Keratinocyte (primary cell): ENCODE measurements around the gene CRYBB1. TPM values are rescaled to one million over a fixed set of nuclear protein-coding genes. Genes with fewer than 3 reads are reported as not detected.

ENCODE experiments used
- DNase-seq: peaks from one replicate; pipeline ENCODE4 v3.0.0-alpha.2; 2011; ENCODE audit warnings: low read depth, missing footprints, low spot score
- FAIRE-seq: peaks from 2 replicates; lab custom pipeline; 2011; peaks lifted over from hg19 to GRCh38; lab: Jason Lieb, UNC
- H2AFZ ChIP-seq: 2 replicates; pipeline ENCODE4 v1.6.0; 2012; ENCODE audit warnings: low read length, control low read depth, inconsistent platforms; ENCODE audit not compliant: control insufficient read depth
- H3K27ac ChIP-seq: 2 replicates; pipeline ENCODE4 v1.5.1; 2011; ENCODE audit warnings: low read length; ENCODE audit not compliant: control insufficient read depth, insufficient read depth
- H3K27me3 ChIP-seq: 3 replicates; pipeline ENCODE4 v1.6.0; 2011; ENCODE audit warnings: low read length; ENCODE audit not compliant: control insufficient read depth, insufficient read depth; ENCODE audit errors: extremely low read depth
- H3K36me3 ChIP-seq, 2 experiments: 2 replicates in 1 of 2; 3 replicates in 1 of 2; pipeline ENCODE4 v1.5.1; 2011; ENCODE audit warnings: low read length in 2 of 2, mild to moderate bottlenecking in 1 of 2; ENCODE audit not compliant: control insufficient read depth in 2 of 2, insufficient read depth in 2 of 2; ENCODE audit errors: extremely low read depth in 1 of 2
- H3K4me1 ChIP-seq: 3 replicates; pipeline ENCODE4 v1.5.1; 2011; ENCODE audit warnings: low read length; ENCODE audit not compliant: control insufficient read depth, insufficient read depth; ENCODE audit errors: extremely low read depth
- H3K4me2 ChIP-seq: 3 replicates; pipeline ENCODE4 v1.6.0; 2011; ENCODE audit warnings: low read depth, low read length; ENCODE audit not compliant: control insufficient read depth, insufficient read depth; ENCODE audit errors: extremely low read depth
- H3K4me3 ChIP-seq, 3 experiments: fragments of 200-600 bp in 1 of 3; sonication (generic) in 1 of 3; 2 replicates in 2 of 3; 3 replicates in 1 of 3; pipeline ENCODE4 v1.5.1; 2011 to 2016; ENCODE audit warnings: low read length in 3 of 3, mild to moderate bottlenecking in 3 of 3, control low read depth in 2 of 3, inconsistent platforms in 1 of 3, low read depth in 1 of 3, mixed read lengths in 1 of 3, mixed run types in 1 of 3, moderate library complexity in 1 of 3; ENCODE audit not compliant: control insufficient read depth in 2 of 3, insufficient read depth in 2 of 3; ENCODE audit errors: extremely low read depth in 1 of 3
- H3K79me2 ChIP-seq: 2 replicates; pipeline ENCODE4 v1.6.0; 2012; ENCODE audit warnings: low read length; ENCODE audit not compliant: control insufficient read depth, insufficient read depth
- H3K9ac ChIP-seq: 3 replicates; pipeline ENCODE4 v1.6.0; 2011; ENCODE audit warnings: low read length; ENCODE audit not compliant: control insufficient read depth, insufficient read depth; ENCODE audit errors: extremely low read depth
- H3K9me1 ChIP-seq: 3 replicates; pipeline ENCODE4 v1.6.0; 2011; ENCODE audit warnings: low read length; ENCODE audit not compliant: control insufficient read depth, insufficient read depth; ENCODE audit errors: extremely low read depth
- H3K9me3 ChIP-seq: 2 replicates; pipeline ENCODE4 v1.5.1; 2012; ENCODE audit warnings: low read depth, low read length; ENCODE audit not compliant: control insufficient read depth
- H4K20me1 ChIP-seq: 3 replicates; pipeline ENCODE4 v1.6.0; 2011; ENCODE audit warnings: low read length; ENCODE audit not compliant: control insufficient read depth, insufficient read depth; ENCODE audit errors: extremely low read depth
- CTCF ChIP-seq, 3 experiments: IDR thresholded peaks in 1 of 3; conservative IDR thresholded peaks in 1 of 3; optimal IDR thresholded peaks in 1 of 3; 2 replicates in 2 of 3; 3 replicates in 1 of 3; pipeline versions ENCODE3 to v1.5.1; 2011; ENCODE audit warnings: low read length in 3 of 3, mild to moderate bottlenecking in 3 of 3, moderate library complexity in 2 of 3, control low read depth in 1 of 3, inconsistent platforms in 1 of 3; ENCODE audit not compliant: insufficient read depth in 2 of 3; ENCODE audit errors: extremely low read depth in 1 of 3
- EZH2 ChIP-seq: IDR thresholded peaks from one replicate; pipeline ENCODE4 v1.6.1; 2012; ENCODE audit warnings: inconsistent platforms, mild to moderate bottlenecking, low read length, moderate library complexity
- dilution Hi-C: fragments of 300-500 bp; cut with MboI; formaldehyde crosslinking; loops from one replicate; pipeline ENCODE4 v1.7.0; 2020; ENCODE audit warnings: low sequenced_read_pairs; ENCODE audit not compliant: extremely low pct_ligation_motif_present
- polyA plus RNA-seq, 5 experiments: library from polyadenylated mRNA; depleted of rRNA in 3 of 5; stranded (reverse) in 3 of 5; stranded (forward) in 1 of 5; unstranded in 1 of 5; fragments of >200 nt; gene quantifications; 1 replicate in 1 of 5; 2 replicates in 3 of 5; 3 replicates in 1 of 5; pipeline versions ENCODE4 v1.2.1 to v1.2.3, GENCODE V29; 2011 to 2012; ENCODE audit warnings: missing spikeins in 2 of 5, low read depth in 1 of 5, low replicate concordance in 1 of 5

CRYBB1 gene
- polyA plus RNA-seq, 1 donor (not counting 4 experiments of a cell fraction or from before 2014, with no cell fraction given): not detected

- H3K4me1 ChIP-seq: no peaks in the 10 kb centered on the region
- H3K9me1 ChIP-seq: no peaks in the 10 kb centered on the region
- no peak overlapping the region for H2AFZ ChIP-seq
- H3K79me2 ChIP-seq: no peaks in the 10 kb centered on the region
- no peaks in the 10 kb centered on the region for H3K9me3 ChIP-seq
- dilution Hi-C loops: no loop called here
- no peak overlapping the region for H3K27ac ChIP-seq
- H3K9ac ChIP-seq: no peak overlapping the region
- DNase-seq (no peak), FAIRE-seq (no peak)
- TF ChIP-seq CTCF (optimal IDR thresholded peaks at IDR 0.05 in 1 of 3, IDR thresholded peaks at IDR 0.05 in 1 of 3, conservative IDR thresholded peaks at IDR 0.05 in 1 of 3; ENCODE audit: extremely low read depth in 1 of 3, insufficient read depth in 2 of 3, low read length in 3 of 3) (no peak), EZH2 (no peak)
- peaks cover 4% of the 10 kb centered on the region for H3K27me3 ChIP-seq
- no peaks in the 10 kb centered on the region for H3K36me3 ChIP-seq
- no peak overlapping the region for H3K4me2 ChIP-seq
- H3K4me3 ChIP-seq: no peak overlapping the region
- no peaks in the 10 kb centered on the region for H4K20me1 ChIP-seq
Observed at GRCh38 chr22:26604368-26604767, 13.5 kb downstream of the CRYBB1 start.

DNA sequence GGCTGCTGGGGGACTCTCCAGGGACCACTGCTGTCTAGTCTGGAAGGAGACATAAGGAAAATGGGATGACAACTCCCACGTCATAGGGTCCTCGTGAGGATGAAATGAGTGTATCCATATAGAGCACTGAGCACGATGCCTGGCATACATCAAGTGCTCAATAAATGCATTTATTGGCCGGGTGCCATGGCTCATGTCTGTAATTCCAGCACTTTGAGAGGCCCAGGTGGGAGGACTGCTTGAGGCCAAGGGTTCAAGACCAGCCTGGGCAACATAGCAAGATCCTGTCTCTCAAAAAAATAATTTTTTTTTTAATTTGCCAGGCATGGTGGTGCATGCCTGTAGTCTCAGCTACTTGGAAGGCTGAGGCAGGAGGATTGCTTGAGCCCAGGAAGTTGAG, 15.7 kb downstream of the CRYBB1 start:
- Histone ChIP-seq H2AFZ (no peak overlapping the region), H3K27me3 (no peaks in the 10 kb centered on the region)

More for the DNA sequence above, 15.7 kb downstream of the CRYBB1 start:
- dilution Hi-C loops: no loop called here
- Histone ChIP-seq H3K4me3 (no peak overlapping the region), H3K9ac (no peak overlapping the region), H3K4me2 (no peak overlapping the region), H3K9me1 (no peaks in the 10 kb centered on the region), H3K79me2 (no peaks in the 10 kb centered on the region), H3K27ac (no peak overlapping the region), H3K36me3 (no peaks in the 10 kb centered on the region), H3K4me1 (peaks cover 5% of the 10 kb centered on the region), H3K9me3 (no peaks in the 10 kb centered on the region), H4K20me1 (no peaks in the 10 kb centered on the region)
- no peak for FAIRE-seq
- no peak for TF ChIP-seq CTCF (optimal IDR thresholded peaks at IDR 0.05 in 1 of 3, IDR thresholded peaks at IDR 0.05 in 1 of 3, conservative IDR thresholded peaks at IDR 0.05 in 1 of 3; ENCODE audit: extremely low read depth in 1 of 3, insufficient read depth in 2 of 3, low read length in 3 of 3)
- TF ChIP-seq EZH2: no peak
- DNase-seq: no peak
